Activated naive CD4-positive, alpha-beta T cell treated with Interleukin-2 at 50 U/mL for 16 hours (primary cell): ENCODE data around the gene INMT.
"Not testable (repeated sequence)": the region's sequence is repeated elsewhere in the genome, so short reads cannot be mapped to it uniquely, and the experiment has no call there.

Experiments used
- DNase-seq: peaks from one replicate; pipeline ENCODE4 v3.0.0-alpha.2; 2020

Gene INMT

DNA sequence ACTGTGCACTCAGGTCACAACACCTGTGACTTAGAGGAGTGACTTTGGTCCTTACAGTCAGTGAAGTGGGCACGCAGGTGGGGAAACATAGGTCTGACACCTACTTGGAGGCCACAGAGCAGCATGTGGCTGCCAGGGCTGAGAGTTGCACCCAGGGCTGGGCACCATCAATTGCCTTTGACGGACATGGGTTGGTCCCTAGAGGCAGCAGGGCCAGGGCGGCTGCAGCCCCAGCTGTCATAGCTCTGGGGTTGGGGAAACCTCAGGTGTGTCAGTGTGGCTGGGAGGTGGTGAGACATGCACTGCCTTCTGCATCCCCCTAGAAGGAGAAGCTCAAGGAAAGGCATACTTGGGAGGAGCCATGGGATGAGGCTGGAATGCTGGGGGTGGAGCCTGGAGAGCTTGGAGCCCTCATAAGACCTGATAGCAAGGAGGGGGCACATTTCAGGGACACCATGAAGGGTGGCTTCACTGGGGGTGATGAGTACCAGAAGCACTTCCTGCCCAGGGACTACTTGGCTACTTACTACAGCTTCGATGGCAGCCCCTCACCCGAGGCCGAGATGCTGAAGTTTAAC is at the start of gene INMT:
INMT (plus strand) TSS at position 440 of the 578 bp plus-strand sequence; CDS start at position 456, 16 bp downstream.
- no peak for DNase-seq

GRCh38 chr7:30702200-30702599 is 49.7 kb upstream of the INMT start:
- DNase-seq = no peak

DNA sequence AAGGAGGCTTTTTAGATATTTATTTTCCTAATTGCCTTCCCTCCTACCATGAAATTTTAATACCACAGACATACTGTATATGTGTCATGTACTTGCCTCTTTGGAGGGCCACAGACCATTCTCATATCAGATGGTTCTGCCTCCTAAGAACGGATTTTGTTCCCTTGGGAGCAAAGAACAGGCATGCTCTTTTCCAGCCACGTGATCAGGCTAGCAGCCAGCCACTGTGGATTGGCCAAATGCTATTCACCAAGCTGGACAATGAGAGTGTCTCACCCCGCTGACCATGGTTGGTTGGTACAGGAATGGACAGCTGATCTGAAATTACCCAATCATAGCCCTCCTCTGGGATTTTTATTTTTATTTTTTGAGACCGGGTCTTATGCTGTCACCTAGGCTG is 48.2 kb upstream of the INMT start:
- no peak for DNase-seq

DNA sequence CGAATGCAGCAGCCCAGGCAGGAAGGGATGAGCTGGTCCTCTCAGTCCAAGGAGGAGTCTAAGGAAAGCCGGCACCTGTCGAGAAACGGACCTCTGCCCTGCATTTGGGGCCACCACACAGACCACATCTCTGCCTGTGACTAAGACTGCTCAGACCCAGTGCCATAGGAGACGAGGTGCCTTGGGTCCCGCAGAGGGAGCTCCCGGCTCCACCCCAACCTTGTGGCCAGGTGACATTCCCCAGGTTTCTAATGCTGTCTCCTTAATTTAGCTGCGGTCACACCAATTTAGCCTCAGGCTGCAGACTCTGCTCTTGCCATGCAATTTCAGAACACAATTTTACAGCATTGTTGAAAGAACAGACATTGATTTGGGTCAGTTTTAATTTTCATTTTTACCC is 46.9 kb upstream of the INMT start:
- no peak for DNase-seq

- no peak for DNase-seq
Observed at GRCh38 chr7:30705596-30705995, 46.3 kb upstream of the INMT start.

DNA sequence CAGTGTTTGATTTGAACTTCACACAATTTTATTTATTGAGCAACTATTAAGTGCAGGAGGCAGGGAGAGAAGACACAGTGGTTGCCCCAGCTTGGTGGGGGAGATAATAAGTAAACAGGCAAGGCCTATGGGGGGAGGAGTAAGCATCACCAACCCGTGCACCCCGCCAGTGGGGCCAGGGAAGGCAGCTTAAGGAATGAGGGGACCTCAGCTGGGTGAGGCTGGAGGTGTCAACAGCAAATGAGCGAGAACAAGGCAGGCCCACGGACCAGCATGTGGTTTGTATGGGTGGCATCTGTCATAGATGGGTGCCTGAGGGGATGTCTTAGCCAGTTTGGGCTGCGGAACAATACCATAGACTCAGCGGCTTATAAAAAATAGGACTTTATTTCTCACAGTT is 45.6 kb upstream of the INMT start:
- DNase-seq = no peak

GRCh38 chr7:30706908-30707307 is 45.0 kb upstream of the INMT start:
- no peak for DNase-seq

DNA sequence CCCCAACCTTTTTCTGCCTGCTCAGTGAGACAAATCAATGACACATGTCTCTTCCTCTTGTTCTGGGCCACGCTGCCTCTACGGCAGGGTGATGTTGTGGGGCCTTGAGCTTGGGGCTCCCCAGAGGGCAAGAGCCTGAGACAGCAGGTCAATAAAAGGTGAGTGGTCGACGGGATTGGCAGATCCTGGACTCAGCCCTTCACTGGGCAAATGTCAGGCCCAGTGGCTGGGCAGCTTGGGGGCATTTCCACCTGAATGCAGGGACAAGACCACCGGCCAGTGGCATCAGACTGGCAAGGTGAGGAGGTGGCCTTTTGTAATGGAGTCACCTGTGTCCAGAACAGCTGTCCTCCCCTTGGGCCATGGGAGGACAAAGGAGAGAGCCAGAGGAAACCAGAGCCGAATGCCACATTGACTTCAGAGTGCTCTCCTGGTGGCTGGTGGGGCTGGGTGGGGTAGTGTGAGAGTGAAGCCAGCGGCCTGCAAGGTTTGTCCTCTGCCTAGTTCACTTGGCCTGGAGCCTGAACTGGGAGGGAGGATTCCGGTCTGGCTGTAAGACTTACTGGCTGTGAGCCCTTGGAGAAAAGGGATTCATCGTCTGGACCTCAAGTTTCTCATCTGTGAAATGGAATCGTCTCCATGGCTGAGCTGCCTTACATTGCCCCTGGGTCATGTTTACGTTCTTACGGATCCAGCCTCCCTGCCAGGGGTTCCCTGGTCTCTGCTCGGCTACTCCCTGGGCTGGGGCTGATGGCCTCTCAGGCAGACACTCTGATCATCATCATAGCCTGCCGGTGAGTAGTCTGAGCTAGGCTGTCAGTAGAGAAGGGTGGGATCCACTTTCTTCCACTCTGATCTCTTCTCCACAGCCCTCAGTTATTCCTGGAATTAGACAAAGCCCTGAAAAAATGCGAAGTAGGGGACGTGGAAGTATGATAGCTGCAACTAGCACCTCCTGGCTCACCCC is 44.3 kb upstream of the INMT start:
- no peak for DNase-seq

DNA sequence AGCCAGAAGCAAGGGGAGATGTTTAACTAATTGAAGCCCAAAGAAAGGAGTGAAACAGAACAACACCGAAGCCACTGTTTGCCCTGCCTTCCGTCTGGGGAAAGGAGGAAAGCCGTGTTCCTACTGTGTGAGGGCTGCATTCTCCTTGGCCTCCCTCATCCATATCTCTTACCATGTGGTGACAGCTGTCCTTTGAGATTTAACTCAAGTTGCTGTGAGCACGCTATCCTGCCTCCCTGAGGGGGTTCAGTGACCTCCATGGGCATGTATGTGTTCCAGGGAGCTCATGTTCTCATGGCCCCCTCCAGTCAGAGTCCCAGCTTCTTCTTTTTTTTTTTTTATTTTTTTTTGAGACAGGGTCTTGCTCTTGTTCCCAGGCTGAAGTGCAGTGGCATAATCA is 43.5 kb upstream of the INMT start:
- no peak for DNase-seq

DNA sequence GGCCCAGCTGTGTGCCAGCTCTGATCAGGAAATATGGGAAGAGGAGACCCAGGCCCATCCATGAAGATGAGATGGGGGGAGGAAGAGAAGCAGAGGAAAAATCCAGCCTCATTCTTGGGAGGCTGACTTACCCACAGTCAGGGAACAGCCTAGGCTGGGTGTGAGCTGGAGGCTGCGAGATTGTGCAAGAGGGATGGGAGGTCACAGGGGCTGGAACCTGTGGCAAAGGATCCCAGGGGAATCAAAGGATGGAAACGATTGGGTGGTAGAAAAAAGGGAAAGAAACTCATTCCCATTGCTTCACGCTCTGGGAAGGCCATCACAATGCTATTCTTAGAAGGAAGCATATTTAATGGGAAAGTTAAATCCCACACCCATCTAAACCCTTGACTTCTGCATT is 43.0 kb upstream of the INMT start:
- DNase-seq = no peak

DNA sequence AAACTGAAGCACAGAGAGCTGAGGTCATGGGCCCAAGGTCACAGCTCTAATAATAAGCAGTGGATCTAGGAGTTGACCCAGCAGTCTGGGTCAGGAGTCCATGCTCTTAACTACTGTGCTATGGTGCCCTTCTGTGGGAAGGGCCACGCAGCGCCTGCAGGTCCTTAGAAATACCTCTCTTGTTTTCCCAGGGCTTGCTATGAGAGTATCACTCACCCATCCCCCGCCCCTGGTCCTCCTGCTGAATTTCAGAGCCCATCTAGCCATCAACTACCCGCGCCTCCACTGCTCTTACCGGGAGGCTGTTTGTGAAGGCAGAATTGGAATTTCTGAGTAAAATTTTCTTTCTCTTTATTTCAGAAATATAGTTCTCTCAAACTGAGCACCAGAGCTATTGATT is 42.4 kb upstream of the INMT start:
- DNase-seq = no peak

DNA sequence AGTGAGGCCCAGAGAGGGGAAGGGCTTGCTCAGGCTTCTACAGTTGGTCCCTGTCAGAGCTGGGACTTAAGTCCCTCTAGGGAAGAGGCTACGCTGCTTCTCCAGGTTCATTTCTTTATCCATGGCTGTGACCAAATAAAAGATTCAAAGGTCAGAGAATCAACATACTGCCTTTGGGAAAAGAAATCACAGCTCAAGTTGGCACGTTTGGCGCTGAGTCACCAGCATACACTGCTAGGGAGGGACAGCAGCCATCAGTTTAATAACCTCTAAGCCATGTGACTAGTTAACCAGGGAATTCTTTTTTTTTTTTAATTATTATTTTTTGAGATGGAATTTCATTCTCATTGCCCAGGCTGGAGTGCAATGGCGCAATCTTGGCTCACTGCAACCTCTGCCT is 41.3 kb upstream of the INMT start:
- no peak for DNase-seq

DNA sequence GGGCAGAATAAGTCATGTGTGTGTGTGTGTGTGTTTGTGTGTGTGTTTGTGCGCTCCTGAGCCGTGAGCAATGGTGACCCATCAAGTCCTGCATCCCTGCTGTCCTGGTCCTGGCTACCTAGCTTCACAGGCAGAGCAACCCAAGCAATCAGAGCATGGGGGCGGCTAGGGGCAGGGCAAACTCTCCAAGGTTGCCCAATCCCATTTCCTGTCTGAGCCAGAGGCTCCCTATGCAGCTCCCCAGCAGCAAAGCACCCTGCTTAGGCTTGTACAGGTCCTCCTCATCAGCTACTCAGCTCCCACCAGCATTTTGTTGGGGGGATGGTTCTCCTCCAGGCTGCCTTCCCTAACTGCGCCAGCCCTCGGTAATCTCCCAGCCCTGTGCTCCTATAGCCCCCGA is 38.5 kb upstream of the INMT start:
- no peak for DNase-seq

GRCh38 chr7:30714129-30714528 is 37.8 kb upstream of the INMT start:
- DNase-seq = no peak

- no peak for DNase-seq
Observed at GRCh38 chr7:30717181-30717580, 34.8 kb upstream of the INMT start.

GRCh38 chr7:30719434-30719833 is 32.5 kb upstream of the INMT start:
- not testable (repeated sequence) for DNase-seq

- no peak for DNase-seq
Observed at GRCh38 chr7:30721211-30721610, 30.7 kb upstream of the INMT start.

- DNase-seq = no peak
Observed at GRCh38 chr7:30722187-30722586, 29.7 kb upstream of the INMT start.

GRCh38 chr7:30722671-30723070 is 29.3 kb upstream of the INMT start:
- no peak for DNase-seq

DNA sequence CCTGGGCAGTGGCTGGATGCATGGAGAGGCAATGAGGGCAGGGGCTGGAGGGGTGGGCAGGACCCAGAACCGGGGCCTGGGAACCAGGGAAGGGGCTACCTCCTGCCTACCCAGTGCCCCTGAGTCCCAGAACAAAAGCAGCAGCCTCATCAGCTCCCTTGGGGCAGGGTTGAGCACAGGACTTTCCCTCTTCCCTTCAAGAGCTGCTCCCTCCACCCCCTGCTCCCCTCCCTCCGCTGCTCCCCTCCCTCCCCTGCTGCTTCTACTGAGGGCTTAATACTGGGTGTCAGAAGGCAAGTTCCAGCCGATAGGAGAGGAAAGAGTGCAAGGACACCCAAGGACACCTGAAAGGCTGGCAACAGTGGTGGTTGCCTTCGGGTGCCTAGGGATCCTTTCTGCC is 28.2 kb upstream of the INMT start:
- DNase-seq = no peak

GRCh38 chr7:30726296-30727006 is 25.5 kb upstream of the INMT start:
- DNase-seq = peak; percentile 18

- peak; percentile 31 for DNase-seq
Observed at GRCh38 chr7:30727061-30727945, 24.6 kb upstream of the INMT start.

DNA sequence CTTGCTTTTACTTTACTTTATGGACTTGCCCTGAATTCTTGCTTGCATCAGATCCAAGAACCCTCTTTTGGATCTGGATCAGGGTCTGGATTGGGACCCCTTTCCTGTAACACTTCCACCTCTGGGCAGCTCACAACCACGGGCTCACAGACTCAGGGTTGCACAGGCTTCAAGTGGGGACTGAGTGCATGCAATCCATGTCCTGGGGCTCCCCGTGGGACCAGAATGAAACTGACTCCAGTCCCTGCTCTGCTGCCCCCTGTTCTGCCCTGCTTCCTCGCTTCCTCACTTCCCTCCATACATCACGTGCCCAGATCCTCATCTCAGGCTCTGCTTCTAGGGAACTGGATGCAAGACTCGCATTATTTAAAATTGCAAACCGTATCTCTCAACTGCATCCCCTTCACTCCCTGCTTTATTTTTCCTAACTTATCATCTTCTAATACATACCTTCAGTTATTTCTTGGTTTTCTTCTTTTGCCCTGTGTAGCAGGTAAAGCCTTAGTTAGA is 23.3 kb upstream of the INMT start:
- no peak for DNase-seq
